IMR-90 (cell line): ENCODE results near the gene RENBP. TPM values are rescaled to one million over a fixed set of nuclear protein-coding genes. Genes with fewer than 3 reads are reported as not detected.

Source experiments
- ATAC-seq: fragments of 200-7000 bp; cut with Tn5 transposase; 2 replicates; pipeline ENCODE4 v1.9.1; 2020; ENCODE audit warnings: low read depth, mild to moderate bottlenecking, moderate library complexity
- BruUV-seq: library from RNA; stranded (reverse); fragments of 400-500 nt; replicated peaks from 2 replicates; lab custom pipeline; 2021; lab: Mats Ljungman, UMichigan
- CTCF ChIA-PET: fragments of 300-600 bp; formaldehyde crosslinking; extraction: SDS; loops from one replicate; lab custom pipeline; 2021; ENCODE audit warnings: antibody characterized with exemption; lab: Yijun Ruan, JAX
- POLR2A ChIA-PET: fragments of 300-600 bp; sonication (Branson Sonifier 250); formaldehyde crosslinking; loops from one replicate; lab custom pipeline; 2022; ENCODE audit warnings: antibody characterized with exemption; ENCODE audit not compliant: unreplicated experiment; lab: Charles Lee
- DNase-seq: peaks from one replicate; pipeline ENCODE4 v3.0.0; 2013
- H2AFZ ChIP-seq: replicated peaks from 2 replicates; pipeline ENCODE3; 2013; ENCODE audit warnings: low read length, mild to moderate bottlenecking; ENCODE audit not compliant: poor library complexity
- H2AK5ac ChIP-seq: 2 replicates; pipeline ENCODE4 v1.6.1; 2013; ENCODE audit warnings: low read depth, low read length, inconsistent platforms
- H2AK9ac ChIP-seq: replicated peaks from 2 replicates; pipeline ENCODE3; 2013; ENCODE audit warnings: mild to moderate bottlenecking, low read depth, low read length, moderate library complexity; ENCODE audit not compliant: poor library complexity
- H2BK120ac ChIP-seq: 2 replicates; pipeline ENCODE4 v1.6.1; 2013; ENCODE audit warnings: low read depth, low read length, inconsistent platforms
- H2BK15ac ChIP-seq: 3 replicates; pipeline ENCODE4 v1.6.1; 2013; ENCODE audit warnings: low read depth, low read length, inconsistent platforms
- H2BK20ac ChIP-seq: 2 replicates; pipeline ENCODE4 v1.6.1; 2013; ENCODE audit warnings: low read depth, mild to moderate bottlenecking, inconsistent platforms, low read length, moderate library complexity
- H2BK5ac ChIP-seq: 2 replicates; pipeline ENCODE4 v1.6.1; 2013; ENCODE audit warnings: mild to moderate bottlenecking, low read depth, low read length, inconsistent platforms; ENCODE audit not compliant: poor library complexity, severe bottlenecking
- H3K14ac ChIP-seq: replicated peaks from 2 replicates; pipeline ENCODE4 v1.6.1; 2013; ENCODE audit warnings: low read depth, low read length, inconsistent platforms
- H3K18ac ChIP-seq: 2 replicates; pipeline ENCODE4 v1.6.1; 2013; ENCODE audit warnings: low read depth, low read length, control low read depth
- H3K23ac ChIP-seq: 2 replicates; pipeline ENCODE4 v1.6.1; 2013; ENCODE audit warnings: low read depth, low read length, inconsistent platforms
- H3K27ac ChIP-seq: 2 replicates; pipeline ENCODE4 v1.5.1; 2013; ENCODE audit warnings: mild to moderate bottlenecking, control low read depth, low read length; ENCODE audit not compliant: insufficient read depth
- H3K27me3 ChIP-seq: 2 replicates; pipeline ENCODE4 v1.6.1; 2013; ENCODE audit warnings: low read length; ENCODE audit not compliant: control insufficient read depth, insufficient read depth
- H3K36me3 ChIP-seq: 2 replicates; pipeline ENCODE4 v1.6.1; 2013; ENCODE audit warnings: low read length, mixed read lengths; ENCODE audit not compliant: control insufficient read depth, insufficient read depth
- H3K4ac ChIP-seq: 2 replicates; pipeline ENCODE4 v1.6.1; 2013; ENCODE audit warnings: low read depth, low read length, inconsistent platforms
- H3K4me1 ChIP-seq: 2 replicates; pipeline ENCODE4 v1.6.1; 2013; ENCODE audit warnings: low read length, mixed read lengths; ENCODE audit not compliant: control insufficient read depth, insufficient read depth
- H3K4me2 ChIP-seq: 2 replicates; pipeline ENCODE4 v1.6.1; 2013; ENCODE audit warnings: low read depth, mild to moderate bottlenecking, control low read depth, low read length, moderate library complexity
- H3K4me3 ChIP-seq: 2 replicates; pipeline ENCODE4 v1.5.1; 2013; ENCODE audit warnings: low read depth, mild to moderate bottlenecking, control low read depth, low read length, moderate library complexity; ENCODE audit not compliant: insufficient read depth
- H3K56ac ChIP-seq: 2 replicates; pipeline ENCODE4 v1.6.1; 2013; ENCODE audit warnings: low read length, inconsistent platforms; ENCODE audit not compliant: insufficient read depth; ENCODE audit errors: extremely low read depth
- H3K79me1 ChIP-seq, 2 experiments: 2 replicates each; pipeline ENCODE4 v1.6.1; 2013; ENCODE audit warnings: low read length in 2 of 2, inconsistent platforms in 1 of 2, low read depth in 1 of 2
- H3K9ac ChIP-seq: 2 replicates; pipeline ENCODE4 v1.6.1; 2013; ENCODE audit warnings: low read depth, low read length, control low read depth
- H3K9me1 ChIP-seq: 2 replicates; pipeline ENCODE4 v1.6.1; 2013; ENCODE audit warnings: low read length, inconsistent platforms; ENCODE audit not compliant: insufficient read depth
- H3K9me3 ChIP-seq: 2 replicates; pipeline ENCODE4 v1.6.1; 2013; ENCODE audit warnings: low read length; ENCODE audit not compliant: control insufficient read depth, insufficient read depth
- H4K20me1 ChIP-seq: 2 replicates; pipeline ENCODE4 v1.6.1; 2013; ENCODE audit warnings: low read length, inconsistent platforms; ENCODE audit not compliant: insufficient read depth
- H4K5ac ChIP-seq: 2 replicates; pipeline ENCODE4 v1.6.1; 2013; ENCODE audit warnings: mild to moderate bottlenecking, low read depth, low read length, control low read depth
- H4K8ac ChIP-seq, 2 experiments: 2 replicates each; pipeline ENCODE4 v1.6.1; 2013; ENCODE audit warnings: low read depth in 2 of 2, low read length in 2 of 2, control low read depth in 1 of 2, inconsistent platforms in 1 of 2
- H4K91ac ChIP-seq: 2 replicates; pipeline ENCODE4 v1.6.1; 2013; ENCODE audit warnings: low read depth, low read length, inconsistent platforms; ENCODE audit not compliant: insufficient read depth
- BHLHE40 ChIP-seq: fragments of 150-350 bp; IDR thresholded peaks from 2 replicates; pipeline ENCODE4 v1.6.1; 2016; ENCODE audit warnings: mild to moderate bottlenecking, low read depth, low read length
- CEBPB ChIP-seq: IDR thresholded peaks from 2 replicates; pipeline ENCODE4 v1.6.1; 2012; ENCODE audit warnings: low read depth, low read length, improper control_type of control experiment
- CHD1 ChIP-seq: IDR thresholded peaks from 2 replicates; pipeline ENCODE4 v1.6.1; 2012; ENCODE audit warnings: low read depth, low read length, improper control_type of control experiment
- CTCF ChIP-seq: conservative IDR thresholded peaks from 2 replicates; pipeline ENCODE4 v1.5.1; 2012; ENCODE audit warnings: mild to moderate bottlenecking, low read depth, low read length, improper control_type of control experiment
- FOS ChIP-seq: fragments of 150-350 bp; IDR thresholded peaks from 2 replicates; pipeline ENCODE4 v1.6.1; 2016; ENCODE audit warnings: low read depth, low read length
- MAFK ChIP-seq: IDR thresholded peaks from 2 replicates; pipeline ENCODE4 v1.6.1; 2012; ENCODE audit warnings: low read depth, low read length, improper control_type of control experiment
- MAZ ChIP-seq: IDR thresholded peaks from 2 replicates; pipeline ENCODE4 v1.6.1; 2012; ENCODE audit warnings: low read depth, mild to moderate bottlenecking, low read length, improper control_type of control experiment, moderate library complexity, borderline replicate concordance
- MXI1 ChIP-seq: IDR thresholded peaks from 2 replicates; pipeline ENCODE4 v1.6.1; 2012; ENCODE audit warnings: low read depth, mild to moderate bottlenecking, low read length, moderate library complexity, borderline replicate concordance
- NFE2L2 ChIP-seq: fragments of 150-350 bp; IDR thresholded peaks from 2 replicates; pipeline ENCODE4 v1.6.1; 2016; ENCODE audit warnings: low read depth, mild to moderate bottlenecking, low read length
- POLR2A ChIP-seq: IDR thresholded peaks from 2 replicates; pipeline ENCODE4 v1.6.1; 2012; ENCODE audit warnings: mild to moderate bottlenecking, low read depth, low read length
- RAD21 ChIP-seq: IDR thresholded peaks from 2 replicates; pipeline ENCODE4 v1.6.1; 2012; ENCODE audit warnings: low read length, improper control_type of control experiment
- RCOR1 ChIP-seq: IDR thresholded peaks from 2 replicates; pipeline ENCODE4 v1.6.1; 2012; ENCODE audit warnings: mild to moderate bottlenecking, low read length, improper control_type of control experiment; ENCODE audit not compliant: insufficient replicate concordance
- RFX5 ChIP-seq: IDR thresholded peaks from 2 replicates; pipeline ENCODE4 v1.8.0; 2012; ENCODE audit warnings: low read depth, mild to moderate bottlenecking, low read length, moderate library complexity
- SMC3 ChIP-seq: fragments of 150-350 bp; IDR thresholded peaks from 2 replicates; pipeline ENCODE4 v1.6.1; 2016; ENCODE audit warnings: low read depth, mild to moderate bottlenecking, antibody characterized with exemption, low read length, moderate library complexity
- WGBS, 2 experiments: methylation state at CpG; one replicate each; pipeline versions ENCODE4 v1.1.5 to v1.1.7; 2013; ENCODE audit warnings: missing lambda C conversion rate in 2 of 2; ENCODE audit not compliant: insufficient read length in 1 of 2; ENCODE audit errors: extremely low coverage in 2 of 2; 5-methylcytosine and 5-hydroxymethylcytosine counted together
- dilution Hi-C: fragments of 300-500 bp; cut with HindIII; formaldehyde crosslinking; loops from one replicate; pipeline ENCODE4 v1.14.3; 2018; ENCODE audit warnings: low sequenced_read_pairs; ENCODE audit not compliant: unreplicated experiment
- in situ Hi-C: fragments of 300-500 bp; cut with MboI; formaldehyde crosslinking; loops from 3 replicates; pipeline ENCODE4 v1.14.3; 2019; ENCODE audit warnings: low sequenced_read_pairs, inconsistent platforms, mixed read lengths
- intact Hi-C: fragments of 100-400 bp; cut with micrococcal nuclease; formaldehyde crosslinking; loops from 2 replicates; pipeline ENCODE4 v1.10.0; 2022
- polyA plus RNA-seq, 3 experiments: library from polyadenylated mRNA; depleted of rRNA; stranded (reverse); fragments of >200 nt; gene quantifications; 2 replicates each; pipeline ENCODE4 v1.2.3, GENCODE V29; 2012; ENCODE audit warnings: low replicate concordance in 1 of 3
- total RNA-seq: library from RNA; depleted of rRNA; stranded (reverse); fragments of >200 nt; gene quantifications from 2 replicates; pipeline ENCODE4 v1.2.3, GENCODE V29; 2012
- TF ChIP-seq, protein P1 (sequence below): fragments of 150-350 bp; IDR thresholded peaks from 2 replicates; pipeline ENCODE4 v1.6.1; 2017; ENCODE audit warnings: mild to moderate bottlenecking, antibody characterized with exemption, low read length, low read depth
- TF ChIP-seq, protein P2 (sequence below): fragments of 150-350 bp; IDR thresholded peaks from 2 replicates; pipeline ENCODE4 v1.6.1; 2016; ENCODE audit warnings: low read depth, mild to moderate bottlenecking, low read length, moderate library complexity, borderline replicate concordance

The RENBP gene
- total and polyA plus RNA-seq, 2 of the 4 experiments (the other 2 are of a cell fraction): 0.15 to 0.18 TPM

GRCh38 chrX:153959649-153960048 is 15.2 kb upstream of the RENBP start:
- H2BK5ac ChIP-seq: no peak overlapping the region
- no peak overlapping the region for H3K27ac ChIP-seq
- H3K18ac ChIP-seq: no peak overlapping the region
- H4K20me1 ChIP-seq: peaks cover 20% of the 10 kb centered on the region
- no peak for TF ChIP-seq FOS
- TF ChIP-seq CHD1: no peak
- no peak for TF ChIP-seq MXI1
- no peak for TF ChIP-seq BHLHE40
- no peak for TF ChIP-seq RFX5
- no peak for TF ChIP-seq CEBPB
- no peak for TF ChIP-seq MAZ
- TF ChIP-seq, protein P1, sequence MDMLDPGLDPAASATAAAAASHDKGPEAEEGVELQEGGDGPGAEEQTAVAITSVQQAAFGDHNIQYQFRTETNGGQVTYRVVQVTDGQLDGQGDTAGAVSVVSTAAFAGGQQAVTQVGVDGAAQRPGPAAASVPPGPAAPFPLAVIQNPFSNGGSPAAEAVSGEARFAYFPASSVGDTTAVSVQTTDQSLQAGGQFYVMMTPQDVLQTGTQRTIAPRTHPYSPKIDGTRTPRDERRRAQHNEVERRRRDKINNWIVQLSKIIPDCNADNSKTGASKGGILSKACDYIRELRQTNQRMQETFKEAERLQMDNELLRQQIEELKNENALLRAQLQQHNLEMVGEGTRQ: no peak
- no peak for TF ChIP-seq CTCF
- no peak for TF ChIP-seq SMC3
- TF ChIP-seq NFE2L2: no peak
- TF ChIP-seq, protein P2, sequence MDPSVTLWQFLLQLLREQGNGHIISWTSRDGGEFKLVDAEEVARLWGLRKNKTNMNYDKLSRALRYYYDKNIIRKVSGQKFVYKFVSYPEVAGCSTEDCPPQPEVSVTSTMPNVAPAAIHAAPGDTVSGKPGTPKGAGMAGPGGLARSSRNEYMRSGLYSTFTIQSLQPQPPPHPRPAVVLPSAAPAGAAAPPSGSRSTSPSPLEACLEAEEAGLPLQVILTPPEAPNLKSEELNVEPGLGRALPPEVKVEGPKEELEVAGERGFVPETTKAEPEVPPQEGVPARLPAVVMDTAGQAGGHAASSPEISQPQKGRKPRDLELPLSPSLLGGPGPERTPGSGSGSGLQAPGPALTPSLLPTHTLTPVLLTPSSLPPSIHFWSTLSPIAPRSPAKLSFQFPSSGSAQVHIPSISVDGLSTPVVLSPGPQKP: no peak
- no peak for TF ChIP-seq RAD21
- no peak for TF ChIP-seq MAFK
- no peak for TF ChIP-seq RCOR1
- no peak for TF ChIP-seq POLR2A
- no peak overlapping the region for H2BK15ac ChIP-seq
- no peaks in the 10 kb centered on the region for H3K9me3 ChIP-seq
- H3K56ac ChIP-seq: no peak overlapping the region
- H4K91ac ChIP-seq: no peak overlapping the region
- no peaks in the 10 kb centered on the region for H3K27me3 ChIP-seq
- H2BK20ac ChIP-seq: no peak overlapping the region
- no peak overlapping the region for H2AK5ac ChIP-seq
- 85% methylated on average over 6 of the region's 15 CpGs; no CpG with 5 or more reads in 1 of the 2 experiments for WGBS, 2 experiments
- H2AFZ ChIP-seq: no peak overlapping the region
- intact Hi-C loops (no loop called here), in situ Hi-C loops (loop anchor here (10.0 kb wide), 1 partner anchor 195 kb away; the partner anchor contains the start of gene PLXNB3), dilution Hi-C loops (no loop called here)
- no peak overlapping the region for H3K4me2 ChIP-seq
- H3K36me3 ChIP-seq: peaks cover 85% of the 10 kb centered on the region
- ChIA-PET CTCF (no interaction called here), POLR2A (no interaction called here)
- H3K4ac ChIP-seq: no peak overlapping the region
- no peak overlapping the region for H3K14ac ChIP-seq
- H3K9ac ChIP-seq: no peak overlapping the region
- H3K4me1 ChIP-seq: no peaks in the 10 kb centered on the region
- H2AK9ac ChIP-seq: no peak overlapping the region
- no peaks in the 10 kb centered on the region for H3K9me1 ChIP-seq
- BruUV-seq: no TSS peak
- H3K79me1 ChIP-seq: peaks cover 5 to 9% of the 10 kb centered on the region in 2 experiments
- no peak overlapping the region for H3K4me3 ChIP-seq
- H4K5ac ChIP-seq: no peak overlapping the region
- no peak overlapping the region for H3K23ac ChIP-seq
- DNase-seq (no peak), ATAC-seq (no peak)
- no peak overlapping the region for H4K8ac ChIP-seq
- no peak overlapping the region for H2BK120ac ChIP-seq
